Measurements from ENCODE around the gene RHNO1. TPM values are rescaled to one million over a fixed set of nuclear protein-coding genes. Genes with fewer than 3 reads are reported as not detected.
A peak's percentile ranks its signal among the peaks of the same experiment; 100 is the strongest.

The RHNO1 gene
- total RNA-seq, 1 donor from 2014 or later: 1.8 TPM

GRCh38 chr12:2897418-2897817 is 20.4 kb downstream of the RHNO1 start:
- ATAC-seq (no peak), DNase-seq (ENCODE audit: low spot score) (no peak)

GRCh38 chr12:2900642-2901041 is 23.6 kb downstream of the RHNO1 start:
- DNase-seq (ENCODE audit: low spot score) (no peak), ATAC-seq (no peak)

GRCh38 chr12:2902272-2902880 is 25.4 kb downstream of the RHNO1 start:
- peak; percentile 72 for ATAC-seq
- DNase-seq (ENCODE audit: low spot score): no peak

GRCh38 chr12:2904260-2904659 is 27.2 kb downstream of the RHNO1 start:
- DNase-seq (ENCODE audit: low spot score) (no peak), ATAC-seq (no peak)

- ATAC-seq (no peak), DNase-seq (ENCODE audit: low spot score) (no peak)
These were observed 35.2 kb downstream of the RHNO1 start for GRCh38 chr12:2912216-2912575.

GRCh38 chr12:2919249-2919648 is 42.2 kb downstream of the RHNO1 start:
- no peak for DNase-seq (ENCODE audit: low spot score)
- no peak for ATAC-seq

- DNase-seq (ENCODE audit: low spot score) (no peak), ATAC-seq (no peak)
These were observed 45.3 kb downstream of the RHNO1 start for GRCh38 chr12:2922329-2922728.

GRCh38 chr12:2923057-2923456 is 46.0 kb downstream of the RHNO1 start:
- no peak for ATAC-seq
- DNase-seq (ENCODE audit: low spot score): no peak

GRCh38 chr12:2924019-2924418 is 47.0 kb downstream of the RHNO1 start:
- DNase-seq (ENCODE audit: low spot score) (no peak), ATAC-seq (no peak)

GRCh38 chr12:2925322-2925995 is 48.4 kb downstream of the RHNO1 start:
- ATAC-seq (no peak), DNase-seq (ENCODE audit: low spot score) (no peak)

- no peak for ATAC-seq
- DNase-seq (ENCODE audit: low spot score): no peak
These were observed 53.8 kb downstream of the RHNO1 start for GRCh38 chr12:2930865-2931264.

- DNase-seq (ENCODE audit: low spot score) (no peak), ATAC-seq (no peak)
These were observed 56.6 kb downstream of the RHNO1 start for GRCh38 chr12:2933586-2933985.

- ATAC-seq: no peak
- no peak for DNase-seq (ENCODE audit: low spot score)
These were observed 57.3 kb downstream of the RHNO1 start for GRCh38 chr12:2934371-2934770.

GRCh38 chr12:2936301-2936700 is 59.3 kb downstream of the RHNO1 start:
- DNase-seq (ENCODE audit: low spot score) (no peak), ATAC-seq (no peak)

- no peak for ATAC-seq
- DNase-seq (ENCODE audit: low spot score): no peak
These were observed 60.5 kb downstream of the RHNO1 start for GRCh38 chr12:2937500-2937899.

Other genes starting within 250 kb of the RHNO1 start
- 50.4 TPM for gene FKBP4, start 82.3 kb upstream of the RHNO1 start, total RNA-seq
- gene ITFG2, start 64.6 kb upstream of the RHNO1 start, total RNA-seq: 14.6 TPM
- gene NRIP2, start 42.2 kb upstream of the RHNO1 start, total RNA-seq: 0.15 TPM
- not detected for gene TEX52, start 20.2 kb upstream of the RHNO1 start, total RNA-seq
- 0.86 TPM for gene FOXM1, start within 50 bp of the RHNO1 start, total RNA-seq
- gene TULP3, start 13.7 kb downstream of the RHNO1 start, total RNA-seq: 2.7 TPM
- gene TEAD4, start 82.2 kb downstream of the RHNO1 start, total RNA-seq: 1.6 TPM
- gene TSPAN9, start 200.2 kb downstream of the RHNO1 start, total RNA-seq: 43.7 TPM